HK-2 (cell line): Measurements from ENCODE around the gene STAU1.
"Not testable (repeated sequence)": the region's sequence is repeated elsewhere in the genome, so short reads cannot be mapped to it uniquely, and the experiment has no call there.

Source experiments
- DNase-seq: peaks from one replicate; pipeline ENCODE4 v3.0.0-alpha.2; 2018; ENCODE audit not compliant: unreplicated experiment

STAU1 gene

GRCh38 chr20:49203011-49203410 lies 14.9 kb upstream of the STAU1 start:
- DNase-seq: no peak

- no peak for DNase-seq
Observed at GRCh38 chr20:49199729-49200293, 11.7 kb upstream of the STAU1 start.

GRCh38 chr20:49192944-49193518 lies 4.9 kb upstream of the STAU1 start:
- DNase-seq: not testable (repeated sequence)

- peak; percentile 31 for DNase-seq
Observed at GRCh38 chr20:49187330-49187850, 744 bp downstream of the STAU1 start.

GRCh38 chr20:49186535-49187329 lies 1.4 kb downstream of the STAU1 start:
- DNase-seq: peak; percentile 48

- no peak for DNase-seq
Observed at GRCh38 chr20:49185071-49185761, 2.9 kb downstream of the STAU1 start.

- no peak for DNase-seq
Observed at GRCh38 chr20:49184691-49185070, 3.5 kb downstream of the STAU1 start.

- DNase-seq: not testable (repeated sequence)
Observed at GRCh38 chr20:49184084-49184501, 4.0 kb downstream of the STAU1 start.

- DNase-seq: no peak
Observed at GRCh38 chr20:49183444-49183843, 4.7 kb downstream of the STAU1 start.

- DNase-seq: no peak
Observed at GRCh38 chr20:49181265-49181877, 6.8 kb downstream of the STAU1 start.

GRCh38 chr20:49179368-49180277 lies 8.5 kb downstream of the STAU1 start:
- DNase-seq: no peak

- DNase-seq: no peak
Observed at GRCh38 chr20:49174183-49174582, 14.0 kb downstream of the STAU1 start.

- DNase-seq: no peak
Observed at GRCh38 chr20:49172413-49172812, 15.7 kb downstream of the STAU1 start.

- DNase-seq: no peak
Observed at GRCh38 chr20:49171909-49172308, 16.2 kb downstream of the STAU1 start.

- no peak for DNase-seq
Observed at GRCh38 chr20:49170714-49171113, 17.4 kb downstream of the STAU1 start.

GRCh38 chr20:49169547-49169946 lies 18.6 kb downstream of the STAU1 start:
- no peak for DNase-seq

- not testable (repeated sequence) for DNase-seq
Observed at GRCh38 chr20:49168864-49169263, 19.3 kb downstream of the STAU1 start.

GRCh38 chr20:49167811-49168507 lies 20.2 kb downstream of the STAU1 start:
- no peak for DNase-seq

GRCh38 chr20:49166534-49167449 lies 21.3 kb downstream of the STAU1 start:
- no peak for DNase-seq
